ENCODE measurements around the gene CDX1.

CDX1 gene

DNA sequence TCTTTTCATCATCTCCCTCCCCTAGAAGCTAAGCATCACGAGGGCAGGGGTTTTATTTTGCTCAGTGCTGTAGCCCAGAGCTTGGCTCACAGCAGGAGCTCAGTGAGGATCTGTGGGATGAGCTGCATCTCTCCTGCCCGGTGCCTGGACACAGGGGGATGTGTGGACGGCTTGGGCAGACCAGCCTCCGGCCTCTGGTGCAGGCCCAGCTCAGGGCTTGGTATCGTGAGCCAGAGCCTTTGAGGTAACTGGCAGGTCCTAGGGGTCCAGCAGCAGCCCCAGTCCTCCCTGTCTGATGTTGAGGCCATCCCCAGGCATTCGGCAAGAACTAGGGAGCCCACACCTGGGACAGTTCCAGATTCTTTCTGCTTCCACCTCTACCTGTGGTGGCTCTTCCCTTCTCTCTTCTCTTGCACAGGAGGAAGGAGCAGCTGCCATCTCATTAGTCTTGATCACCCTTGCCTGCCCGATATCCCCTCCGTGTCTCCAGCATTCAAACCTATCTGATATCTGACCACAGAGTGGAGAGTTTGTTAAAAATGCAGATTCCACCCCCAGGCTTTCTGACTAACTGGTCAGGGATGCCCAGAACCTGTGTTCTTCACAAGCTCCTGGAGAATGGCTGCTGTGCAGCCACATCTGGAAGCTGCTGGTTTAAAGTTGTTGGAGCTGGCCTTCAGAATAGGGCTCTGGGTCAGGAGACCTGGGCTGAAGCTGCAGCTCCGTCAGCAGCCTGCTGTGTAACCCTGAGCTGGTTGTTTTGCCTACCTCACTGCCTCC, 15.4 kb downstream of the CDX1 start:
- TF ChIP-seq, protein P1, sequence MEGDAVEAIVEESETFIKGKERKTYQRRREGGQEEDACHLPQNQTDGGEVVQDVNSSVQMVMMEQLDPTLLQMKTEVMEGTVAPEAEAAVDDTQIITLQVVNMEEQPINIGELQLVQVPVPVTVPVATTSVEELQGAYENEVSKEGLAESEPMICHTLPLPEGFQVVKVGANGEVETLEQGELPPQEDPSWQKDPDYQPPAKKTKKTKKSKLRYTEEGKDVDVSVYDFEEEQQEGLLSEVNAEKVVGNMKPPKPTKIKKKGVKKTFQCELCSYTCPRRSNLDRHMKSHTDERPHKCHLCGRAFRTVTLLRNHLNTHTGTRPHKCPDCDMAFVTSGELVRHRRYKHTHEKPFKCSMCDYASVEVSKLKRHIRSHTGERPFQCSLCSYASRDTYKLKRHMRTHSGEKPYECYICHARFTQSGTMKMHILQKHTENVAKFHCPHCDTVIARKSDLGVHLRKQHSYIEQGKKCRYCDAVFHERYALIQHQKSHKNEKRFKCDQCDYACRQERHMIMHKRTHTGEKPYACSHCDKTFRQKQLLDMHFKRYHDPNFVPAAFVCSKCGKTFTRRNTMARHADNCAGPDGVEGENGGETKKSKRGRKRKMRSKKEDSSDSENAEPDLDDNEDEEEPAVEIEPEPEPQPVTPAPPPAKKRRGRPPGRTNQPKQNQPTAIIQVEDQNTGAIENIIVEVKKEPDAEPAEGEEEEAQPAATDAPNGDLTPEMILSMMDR (IDR thresholded peaks at IDR 0.05; ENCODE audit: insufficient read depth, low read length), result no peak
- TF ChIP-seq SPI1 (IDR thresholded peaks at IDR 0.05; ENCODE audit: borderline replicate concordance, low read depth), result no peak
- TF ChIP-seq, protein P2, sequence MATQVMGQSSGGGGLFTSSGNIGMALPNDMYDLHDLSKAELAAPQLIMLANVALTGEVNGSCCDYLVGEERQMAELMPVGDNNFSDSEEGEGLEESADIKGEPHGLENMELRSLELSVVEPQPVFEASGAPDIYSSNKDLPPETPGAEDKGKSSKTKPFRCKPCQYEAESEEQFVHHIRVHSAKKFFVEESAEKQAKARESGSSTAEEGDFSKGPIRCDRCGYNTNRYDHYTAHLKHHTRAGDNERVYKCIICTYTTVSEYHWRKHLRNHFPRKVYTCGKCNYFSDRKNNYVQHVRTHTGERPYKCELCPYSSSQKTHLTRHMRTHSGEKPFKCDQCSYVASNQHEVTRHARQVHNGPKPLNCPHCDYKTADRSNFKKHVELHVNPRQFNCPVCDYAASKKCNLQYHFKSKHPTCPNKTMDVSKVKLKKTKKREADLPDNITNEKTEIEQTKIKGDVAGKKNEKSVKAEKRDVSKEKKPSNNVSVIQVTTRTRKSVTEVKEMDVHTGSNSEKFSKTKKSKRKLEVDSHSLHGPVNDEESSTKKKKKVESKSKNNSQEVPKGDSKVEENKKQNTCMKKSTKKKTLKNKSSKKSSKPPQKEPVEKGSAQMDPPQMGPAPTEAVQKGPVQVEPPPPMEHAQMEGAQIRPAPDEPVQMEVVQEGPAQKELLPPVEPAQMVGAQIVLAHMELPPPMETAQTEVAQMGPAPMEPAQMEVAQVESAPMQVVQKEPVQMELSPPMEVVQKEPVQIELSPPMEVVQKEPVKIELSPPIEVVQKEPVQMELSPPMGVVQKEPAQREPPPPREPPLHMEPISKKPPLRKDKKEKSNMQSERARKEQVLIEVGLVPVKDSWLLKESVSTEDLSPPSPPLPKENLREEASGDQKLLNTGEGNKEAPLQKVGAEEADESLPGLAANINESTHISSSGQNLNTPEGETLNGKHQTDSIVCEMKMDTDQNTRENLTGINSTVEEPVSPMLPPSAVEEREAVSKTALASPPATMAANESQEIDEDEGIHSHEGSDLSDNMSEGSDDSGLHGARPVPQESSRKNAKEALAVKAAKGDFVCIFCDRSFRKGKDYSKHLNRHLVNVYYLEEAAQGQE (IDR thresholded peaks at IDR 0.05; ENCODE audit: insufficient replicate concordance, low read depth), result no peak
- TF ChIP-seq GABPA (IDR thresholded peaks at IDR 0.05; ENCODE audit: low read depth), result no peak
- no peak for TF ChIP-seq POLR2AphosphoS5 (IDR thresholded peaks at IDR 0.05; ENCODE audit: low read depth)
- Histone ChIP-seq H3K4me3 (replicated peaks; ENCODE audit: insufficient read depth, low read length) (no peak overlapping the region), H3K27ac (replicated peaks) (no peak overlapping the region), H3K27me3 (ENCODE audit: insufficient read depth, poor library complexity, severe bottlenecking) (no peaks in the 10 kb centered on the region)
- no peak for DNase-seq (ENCODE audit: low read depth in 1 of 2, low spot score in 1 of 2)

DNA sequence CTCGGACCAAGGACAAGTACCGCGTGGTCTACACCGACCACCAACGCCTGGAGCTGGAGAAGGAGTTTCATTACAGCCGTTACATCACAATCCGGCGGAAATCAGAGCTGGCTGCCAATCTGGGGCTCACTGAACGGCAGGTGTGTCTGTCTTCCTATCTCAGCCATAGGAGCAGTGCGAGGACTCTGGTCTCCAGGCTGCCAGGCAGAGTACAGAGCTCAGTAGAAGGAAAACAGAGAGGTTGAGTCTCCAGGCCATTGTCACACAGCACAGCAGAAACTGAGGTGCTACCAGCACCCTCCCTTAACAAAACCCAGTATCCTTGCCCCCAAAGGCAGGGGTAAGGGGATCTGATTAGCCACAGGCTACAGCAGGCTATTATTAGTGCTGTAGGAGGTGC, 16.2 kb downstream of the CDX1 start:
- no peak for DNase-seq (ENCODE audit: low read depth in 1 of 2, low spot score in 1 of 2)
- Histone ChIP-seq H3K27me3 (ENCODE audit: insufficient read depth, poor library complexity, severe bottlenecking) (no peaks in the 10 kb centered on the region), H3K4me3 (replicated peaks; ENCODE audit: insufficient read depth, low read length) (no peak overlapping the region), H3K27ac (replicated peaks) (no peak overlapping the region)
- TF ChIP-seq GABPA (IDR thresholded peaks at IDR 0.05; ENCODE audit: low read depth) (no peak), SPI1 (IDR thresholded peaks at IDR 0.05; ENCODE audit: borderline replicate concordance, low read depth) (no peak), POLR2AphosphoS5 (IDR thresholded peaks at IDR 0.05; ENCODE audit: low read depth) (no peak)
- TF ChIP-seq, protein P1 (IDR thresholded peaks at IDR 0.05; ENCODE audit: insufficient read depth, low read length), result no peak
- TF ChIP-seq, protein P2 (IDR thresholded peaks at IDR 0.05; ENCODE audit: insufficient replicate concordance, low read depth), result no peak

DNA sequence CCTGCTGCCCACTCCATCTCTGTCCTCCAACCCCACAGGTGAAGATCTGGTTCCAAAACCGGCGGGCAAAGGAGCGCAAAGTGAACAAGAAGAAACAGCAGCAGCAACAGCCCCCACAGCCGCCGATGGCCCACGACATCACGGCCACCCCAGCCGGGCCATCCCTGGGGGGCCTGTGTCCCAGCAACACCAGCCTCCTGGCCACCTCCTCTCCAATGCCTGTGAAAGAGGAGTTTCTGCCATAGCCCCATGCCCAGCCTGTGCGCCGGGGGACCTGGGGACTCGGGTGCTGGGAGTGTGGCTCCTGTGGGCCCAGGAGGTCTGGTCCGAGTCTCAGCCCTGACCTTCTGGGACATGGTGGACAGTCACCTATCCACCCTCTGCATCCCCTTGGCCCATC, 16.9 kb downstream of the CDX1 start:
- no peak for DNase-seq (ENCODE audit: low read depth in 1 of 2, low spot score in 1 of 2)
- TF ChIP-seq, protein P2 (IDR thresholded peaks at IDR 0.05; ENCODE audit: insufficient replicate concordance, low read depth), result no peak
- TF ChIP-seq, protein P1 (IDR thresholded peaks at IDR 0.05; ENCODE audit: insufficient read depth, low read length), result no peak
- TF ChIP-seq SPI1 (IDR thresholded peaks at IDR 0.05; ENCODE audit: borderline replicate concordance, low read depth) (no peak), GABPA (IDR thresholded peaks at IDR 0.05; ENCODE audit: low read depth) (no peak), POLR2AphosphoS5 (IDR thresholded peaks at IDR 0.05; ENCODE audit: low read depth) (no peak)
- Histone ChIP-seq H3K4me3 (replicated peaks; ENCODE audit: insufficient read depth, low read length) (no peak overlapping the region), H3K27ac (replicated peaks) (no peak overlapping the region), H3K27me3 (ENCODE audit: insufficient read depth, poor library complexity, severe bottlenecking) (no peaks in the 10 kb centered on the region)

All from HL-60 (cell line).